ENCODE measurements around the gene HYCC2.

- TF ChIP-seq CTCF (IDR thresholded peaks at IDR 0.05) = no peak
- TF ChIP-seq POLR2A (IDR thresholded peaks at IDR 0.05) = no peak
These were observed 43.4 kb upstream of the HYCC2 start for GRCh38 chr2:201114846-201115245.

Measured in right lobe of liver (tissue), 4 donors.